HepG2 (cell line): Measurements from ENCODE around the gene BCL11B.

Experiments
- CCAR2 ChIP-seq: fragments of 200-400 bp; formaldehyde crosslinking; optimal IDR thresholded peaks from 2 replicates; pipeline ENCODE3; 2018; ENCODE audit warnings: low read depth, mild to moderate bottlenecking, low read length, moderate library complexity
- ETV5 ChIP-seq: IDR thresholded peaks from 2 replicates; pipeline ENCODE4 v1.6.1; 2018; ENCODE audit warnings: missing biosample characterization, missing genetic modification reagents, inconsistent platforms, borderline replicate concordance
- EZH2 ChIP-seq: conservative IDR thresholded peaks from 2 replicates; pipeline ENCODE4 v1.6.1; 2012; ENCODE audit warnings: mild to moderate bottlenecking, low read depth, low read length, moderate library complexity
- GATAD1 ChIP-seq: IDR thresholded peaks from 2 replicates; pipeline ENCODE4 v1.6.1; 2016; ENCODE audit warnings: missing genetic modification reagents, missing compliant biosample characterization
- HIVEP1 ChIP-seq: sonication (generic); formaldehyde crosslinking; IDR thresholded peaks from 2 replicates; pipeline ENCODE4 v1.4.0; 2020; ENCODE audit warnings: mild to moderate bottlenecking, missing genetic modification reagents
- NFIC ChIP-seq: IDR thresholded peaks from 2 replicates; pipeline ENCODE4 v1.6.1; 2012; ENCODE audit warnings: mild to moderate bottlenecking, low read length, inconsistent platforms
- SETDB1 ChIP-seq: sonication (generic); formaldehyde crosslinking; IDR thresholded peaks from 2 replicates; pipeline ENCODE4 v1.5.1; 2020; ENCODE audit warnings: missing genetic modification reagents, mild to moderate bottlenecking, borderline replicate concordance
- TSC22D2 ChIP-seq: sonication (generic); formaldehyde crosslinking; IDR thresholded peaks from 2 replicates; pipeline ENCODE4 v1.5.1; 2020; ENCODE audit warnings: missing genetic modification reagents, mild to moderate bottlenecking, borderline replicate concordance
- YY1 ChIP-seq: IDR thresholded peaks from 2 replicates; pipeline ENCODE4 v1.6.1; 2011; ENCODE audit warnings: low read length, low read depth, moderate library complexity, mild to moderate bottlenecking; ENCODE audit not compliant: insufficient read depth, insufficient replicate concordance
- TF ChIP-seq, protein P1 (sequence below): sonication (generic); formaldehyde crosslinking; IDR thresholded peaks from 2 replicates; pipeline ENCODE4 v1.5.0; 2020; ENCODE audit warnings: mild to moderate bottlenecking, missing genetic modification reagents, moderate library complexity
- TF ChIP-seq, protein P2 (sequence below): sonication (generic); formaldehyde crosslinking; IDR thresholded peaks from 2 replicates; pipeline ENCODE4 v1.5.1; 2020; ENCODE audit warnings: missing genetic modification reagents, mild to moderate bottlenecking, borderline replicate concordance
- TF ChIP-seq, protein P3 (sequence below): sonication (generic); formaldehyde crosslinking; IDR thresholded peaks from 2 replicates; pipeline ENCODE4 v1.4.0; 2020; ENCODE audit warnings: mild to moderate bottlenecking, missing genetic modification reagents
- TF ChIP-seq, protein P4 (sequence below): sonication (generic); formaldehyde crosslinking; IDR thresholded peaks from 2 replicates; pipeline ENCODE4 v1.4.0; 2020; ENCODE audit warnings: missing genetic modification reagents
- TF ChIP-seq, protein P5 (sequence below): sonication (generic); formaldehyde crosslinking; IDR thresholded peaks from 2 replicates; pipeline ENCODE4 v1.5.0; 2020; ENCODE audit warnings: missing genetic modification reagents, mild to moderate bottlenecking, borderline replicate concordance

DNA sequence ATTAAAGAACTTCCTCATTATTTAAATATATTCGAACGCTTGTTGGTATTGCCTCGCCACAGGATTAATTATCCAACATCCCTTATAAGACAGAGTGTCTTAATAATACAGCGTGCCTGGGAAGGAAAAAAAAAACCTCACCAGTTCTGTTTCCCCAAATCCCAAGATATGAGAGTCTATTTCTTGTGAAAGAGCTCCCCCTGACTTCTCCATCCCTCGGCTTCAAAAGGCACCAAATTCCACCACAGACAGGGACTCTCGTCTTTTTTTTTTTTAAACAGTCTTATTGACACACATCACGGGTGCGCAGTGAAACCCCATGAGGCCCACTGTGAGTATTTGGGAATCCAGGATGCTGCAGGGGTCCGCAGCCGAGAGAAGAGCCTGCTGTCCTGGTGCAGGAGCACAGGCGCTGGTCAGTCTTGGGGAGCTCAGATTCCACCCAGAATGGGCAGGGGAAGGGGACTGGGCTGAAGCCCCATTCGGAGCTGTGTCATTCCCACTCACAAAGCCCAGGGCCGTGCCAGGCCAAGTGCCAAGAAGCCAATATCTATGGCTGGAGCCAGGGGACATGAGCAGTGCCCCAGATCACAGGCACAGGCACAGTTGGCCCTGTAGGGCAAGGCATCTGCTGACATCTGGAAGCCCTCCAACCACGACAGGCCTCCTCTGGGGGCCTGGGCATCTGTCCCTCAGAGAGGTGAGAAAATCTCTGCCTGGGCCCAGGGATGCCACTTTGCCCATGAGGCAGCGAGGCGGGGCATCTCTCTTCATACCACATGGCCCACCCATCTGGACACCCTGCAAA, 71.9 kb downstream of the BCL11B start:
- TF ChIP-seq TSC22D2 (CRISPR knock-in tag) = no peak
- TF ChIP-seq SETDB1 (CRISPR knock-in tag) = no peak
- TF ChIP-seq, protein P1, sequence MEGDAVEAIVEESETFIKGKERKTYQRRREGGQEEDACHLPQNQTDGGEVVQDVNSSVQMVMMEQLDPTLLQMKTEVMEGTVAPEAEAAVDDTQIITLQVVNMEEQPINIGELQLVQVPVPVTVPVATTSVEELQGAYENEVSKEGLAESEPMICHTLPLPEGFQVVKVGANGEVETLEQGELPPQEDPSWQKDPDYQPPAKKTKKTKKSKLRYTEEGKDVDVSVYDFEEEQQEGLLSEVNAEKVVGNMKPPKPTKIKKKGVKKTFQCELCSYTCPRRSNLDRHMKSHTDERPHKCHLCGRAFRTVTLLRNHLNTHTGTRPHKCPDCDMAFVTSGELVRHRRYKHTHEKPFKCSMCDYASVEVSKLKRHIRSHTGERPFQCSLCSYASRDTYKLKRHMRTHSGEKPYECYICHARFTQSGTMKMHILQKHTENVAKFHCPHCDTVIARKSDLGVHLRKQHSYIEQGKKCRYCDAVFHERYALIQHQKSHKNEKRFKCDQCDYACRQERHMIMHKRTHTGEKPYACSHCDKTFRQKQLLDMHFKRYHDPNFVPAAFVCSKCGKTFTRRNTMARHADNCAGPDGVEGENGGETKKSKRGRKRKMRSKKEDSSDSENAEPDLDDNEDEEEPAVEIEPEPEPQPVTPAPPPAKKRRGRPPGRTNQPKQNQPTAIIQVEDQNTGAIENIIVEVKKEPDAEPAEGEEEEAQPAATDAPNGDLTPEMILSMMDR = no peak
- no peak for TF ChIP-seq YY1
- TF ChIP-seq NFIC = no peak
- TF ChIP-seq, protein P2, sequence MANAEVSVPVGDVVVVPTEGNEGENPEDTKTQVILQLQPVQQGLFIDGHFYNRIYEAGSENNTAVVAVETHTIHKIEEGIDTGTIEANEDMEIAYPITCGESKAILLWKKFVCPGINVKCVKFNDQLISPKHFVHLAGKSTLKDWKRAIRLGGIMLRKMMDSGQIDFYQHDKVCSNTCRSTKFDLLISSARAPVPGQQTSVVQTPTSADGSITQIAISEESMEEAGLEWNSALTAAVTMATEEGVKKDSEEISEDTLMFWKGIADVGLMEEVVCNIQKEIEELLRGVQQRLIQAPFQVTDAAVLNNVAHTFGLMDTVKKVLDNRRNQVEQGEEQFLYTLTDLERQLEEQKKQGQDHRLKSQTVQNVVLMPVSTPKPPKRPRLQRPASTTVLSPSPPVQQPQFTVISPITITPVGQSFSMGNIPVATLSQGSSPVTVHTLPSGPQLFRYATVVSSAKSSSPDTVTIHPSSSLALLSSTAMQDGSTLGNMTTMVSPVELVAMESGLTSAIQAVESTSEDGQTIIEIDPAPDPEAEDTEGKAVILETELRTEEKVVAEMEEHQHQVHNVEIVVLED (CRISPR knock-in tag) = no peak
- no peak for TF ChIP-seq GATAD1 (CRISPR knock-in tag)
- no peak for TF ChIP-seq HIVEP1
- TF ChIP-seq, protein P3, sequence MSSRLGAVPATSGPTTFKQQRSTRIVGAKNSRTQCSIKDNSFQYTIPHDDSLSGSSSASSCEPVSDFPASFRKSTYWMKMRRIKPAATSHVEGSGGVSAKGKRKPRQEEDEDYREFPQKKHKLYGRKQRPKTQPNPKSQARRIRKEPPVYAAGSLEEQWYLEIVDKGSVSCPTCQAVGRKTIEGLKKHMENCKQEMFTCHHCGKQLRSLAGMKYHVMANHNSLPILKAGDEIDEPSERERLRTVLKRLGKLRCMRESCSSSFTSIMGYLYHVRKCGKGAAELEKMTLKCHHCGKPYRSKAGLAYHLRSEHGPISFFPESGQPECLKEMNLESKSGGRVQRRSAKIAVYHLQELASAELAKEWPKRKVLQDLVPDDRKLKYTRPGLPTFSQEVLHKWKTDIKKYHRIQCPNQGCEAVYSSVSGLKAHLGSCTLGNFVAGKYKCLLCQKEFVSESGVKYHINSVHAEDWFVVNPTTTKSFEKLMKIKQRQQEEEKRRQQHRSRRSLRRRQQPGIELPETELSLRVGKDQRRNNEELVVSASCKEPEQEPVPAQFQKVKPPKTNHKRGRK (CRISPR knock-in tag) = no peak
- TF ChIP-seq, protein P4, sequence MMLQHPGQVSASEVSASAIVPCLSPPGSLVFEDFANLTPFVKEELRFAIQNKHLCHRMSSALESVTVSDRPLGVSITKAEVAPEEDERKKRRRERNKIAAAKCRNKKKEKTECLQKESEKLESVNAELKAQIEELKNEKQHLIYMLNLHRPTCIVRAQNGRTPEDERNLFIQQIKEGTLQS (CRISPR knock-in tag) = no peak
- TF ChIP-seq CCAR2 = no peak
- TF ChIP-seq, protein P5, sequence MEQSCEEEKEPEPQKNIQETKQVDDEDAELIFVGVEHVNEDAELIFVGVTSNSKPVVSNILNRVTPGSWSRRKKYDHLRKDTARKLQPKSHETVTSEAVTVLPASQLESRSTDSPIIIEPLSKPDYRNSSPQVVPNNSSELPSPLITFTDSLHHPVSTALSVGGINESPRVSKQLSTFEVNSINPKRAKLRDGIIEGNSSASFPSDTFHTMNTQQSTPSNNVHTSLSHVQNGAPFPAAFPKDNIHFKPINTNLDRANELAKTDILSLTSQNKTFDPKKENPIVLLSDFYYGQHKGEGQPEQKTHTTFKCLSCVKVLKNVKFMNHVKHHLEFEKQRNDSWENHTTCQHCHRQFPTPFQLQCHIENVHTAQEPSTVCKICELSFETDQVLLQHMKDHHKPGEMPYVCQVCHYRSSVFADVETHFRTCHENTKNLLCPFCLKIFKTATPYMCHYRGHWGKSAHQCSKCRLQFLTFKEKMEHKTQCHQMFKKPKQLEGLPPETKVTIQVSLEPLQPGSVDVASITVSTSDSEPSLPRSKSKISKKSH (CRISPR knock-in tag) = no peak
- TF ChIP-seq ETV5 (CRISPR knock-in tag) = no peak
- no peak for TF ChIP-seq EZH2
